DOHH2 (cell line): Measurements from ENCODE around the gene TIMELESS.

Experiments
- H3F3A ChIP-seq: fragments of 200-600 bp; sonication (generic), shearing (Covaris generic); 2 replicates; pipeline ENCODE4 v1.6.0; 2016; ENCODE audit warnings: antibody characterized with exemption, mild to moderate bottlenecking; ENCODE audit not compliant: control insufficient read depth, insufficient read depth
- H3K27ac ChIP-seq: fragments of 200-600 bp; sonication (generic); 2 replicates; pipeline ENCODE4 v1.5.1; 2014; ENCODE audit warnings: low read depth, mild to moderate bottlenecking, low read length, moderate library complexity
- H3K27me3 ChIP-seq: fragments of 200-600 bp; sonication (generic); 2 replicates; pipeline ENCODE4 v1.6.1; 2014; ENCODE audit warnings: mild to moderate bottlenecking, low read length, mixed read lengths; ENCODE audit not compliant: control insufficient read depth
- H3K36me3 ChIP-seq: fragments of 200-600 bp; sonication (generic); 2 replicates; pipeline ENCODE4 v1.6.1; 2014; ENCODE audit warnings: mild to moderate bottlenecking, low read length, moderate library complexity, mixed read lengths; ENCODE audit not compliant: control insufficient read depth
- H3K4me1 ChIP-seq: fragments of 200-600 bp; sonication (generic); 2 replicates; pipeline ENCODE4 v1.6.1; 2014; ENCODE audit warnings: mild to moderate bottlenecking, low read length, mixed read lengths; ENCODE audit not compliant: control insufficient read depth
- H3K4me2 ChIP-seq: fragments of 200-600 bp; sonication (generic); 2 replicates; pipeline ENCODE4 v1.6.0; 2014; ENCODE audit warnings: mild to moderate bottlenecking, low read length, moderate library complexity
- H3K4me3 ChIP-seq: fragments of 200-600 bp; sonication (generic); 2 replicates; pipeline ENCODE4 v1.5.1; 2014; ENCODE audit warnings: mild to moderate bottlenecking, low read length, mixed read lengths
- H3K79me2 ChIP-seq: fragments of 200-600 bp; sonication (generic); 2 replicates; pipeline ENCODE4 v1.6.1; 2014; ENCODE audit warnings: mild to moderate bottlenecking, low read length, mixed read lengths; ENCODE audit not compliant: control insufficient read depth
- H3K9me2 ChIP-seq: fragments of 200-600 bp; sonication (generic); replicated peaks from 2 replicates; pipeline ENCODE4 v1.6.1; 2014; ENCODE audit warnings: mild to moderate bottlenecking, low read length, mixed read lengths; ENCODE audit not compliant: control insufficient read depth
- H3K9me3 ChIP-seq: fragments of 200-600 bp; sonication (generic); 2 replicates; pipeline ENCODE4 v1.6.1; 2014; ENCODE audit warnings: antibody characterized with exemption, low read length, mixed read lengths; ENCODE audit not compliant: control insufficient read depth, insufficient read depth
- H4K20me1 ChIP-seq: fragments of 200-600 bp; sonication (generic); 2 replicates; pipeline ENCODE4 v1.6.0; 2014; ENCODE audit warnings: low read depth, mild to moderate bottlenecking, antibody characterized with exemption, low read length, moderate library complexity; ENCODE audit not compliant: control insufficient read depth, insufficient read depth
- EZH2phosphoT487 ChIP-seq: fragments of 200-600 bp; sonication (generic); IDR thresholded peaks from 2 replicates; pipeline ENCODE4 v1.6.1; 2017; ENCODE audit warnings: borderline replicate concordance, mild to moderate bottlenecking, antibody characterized with exemption, low read length, moderate library complexity, mixed read lengths
- TF ChIP-seq, protein P1 (sequence below): fragments of 200-600 bp; sonication (generic); IDR thresholded peaks from one replicate; pipeline ENCODE4 v1.5.1; 2014; ENCODE audit warnings: antibody characterized with exemption, mild to moderate bottlenecking, low read depth, low read length; ENCODE audit not compliant: poor library complexity, severe bottlenecking

The TIMELESS gene

GRCh38 chr12:56490360-56490759 is 41.1 kb upstream of the TIMELESS start:
- Histone ChIP-seq H3K27ac (no peak overlapping the region), H3K9me2 (no peaks in the 10 kb centered on the region), H3F3A (no peaks in the 10 kb centered on the region), H3K36me3 (no peaks in the 10 kb centered on the region), H3K9me3 (no peaks in the 10 kb centered on the region), H3K27me3 (peaks cover 36% of the 10 kb centered on the region), H3K4me3 (no peak overlapping the region), H3K79me2 (no peaks in the 10 kb centered on the region), H3K4me2 (no peak overlapping the region), H4K20me1 (no peaks in the 10 kb centered on the region), H3K4me1 (no peaks in the 10 kb centered on the region)
- TF ChIP-seq EZH2phosphoT487, result no peak
- TF ChIP-seq, protein P1, sequence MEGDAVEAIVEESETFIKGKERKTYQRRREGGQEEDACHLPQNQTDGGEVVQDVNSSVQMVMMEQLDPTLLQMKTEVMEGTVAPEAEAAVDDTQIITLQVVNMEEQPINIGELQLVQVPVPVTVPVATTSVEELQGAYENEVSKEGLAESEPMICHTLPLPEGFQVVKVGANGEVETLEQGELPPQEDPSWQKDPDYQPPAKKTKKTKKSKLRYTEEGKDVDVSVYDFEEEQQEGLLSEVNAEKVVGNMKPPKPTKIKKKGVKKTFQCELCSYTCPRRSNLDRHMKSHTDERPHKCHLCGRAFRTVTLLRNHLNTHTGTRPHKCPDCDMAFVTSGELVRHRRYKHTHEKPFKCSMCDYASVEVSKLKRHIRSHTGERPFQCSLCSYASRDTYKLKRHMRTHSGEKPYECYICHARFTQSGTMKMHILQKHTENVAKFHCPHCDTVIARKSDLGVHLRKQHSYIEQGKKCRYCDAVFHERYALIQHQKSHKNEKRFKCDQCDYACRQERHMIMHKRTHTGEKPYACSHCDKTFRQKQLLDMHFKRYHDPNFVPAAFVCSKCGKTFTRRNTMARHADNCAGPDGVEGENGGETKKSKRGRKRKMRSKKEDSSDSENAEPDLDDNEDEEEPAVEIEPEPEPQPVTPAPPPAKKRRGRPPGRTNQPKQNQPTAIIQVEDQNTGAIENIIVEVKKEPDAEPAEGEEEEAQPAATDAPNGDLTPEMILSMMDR, result no peak

- H3K27ac ChIP-seq, result no peak within 1 kb of the TSS
- H3F3A ChIP-seq, result no peaks in the 10 kb centered on the region
- H3K4me2 ChIP-seq, result no peak within 1 kb of the TSS
- no peaks in the 10 kb centered on the region for H4K20me1 ChIP-seq
- peaks cover 39% of the 10 kb centered on the region for H3K27me3 ChIP-seq
- no peaks in the 10 kb centered on the region for H3K4me1 ChIP-seq
- H3K9me2 ChIP-seq, result no peaks in the 10 kb centered on the region
- TF ChIP-seq EZH2phosphoT487, result no peak
- TF ChIP-seq, protein P1, result no peak
- no peaks in the 10 kb centered on the region for H3K79me2 ChIP-seq
- H3K4me3 ChIP-seq, result no peak within 1 kb of the TSS
- no peaks in the 10 kb centered on the region for H3K9me3 ChIP-seq
- H3K36me3 ChIP-seq, result no peaks in the 10 kb centered on the region
These were observed 39.1 kb upstream of the TIMELESS start, which contains the start of gene GLS2 for GRCh38 chr12:56488041-56488955. GLS2 (minus strand) TSS chr12:56488161; CDS start chr12:56488118, 43 bp downstream.

- Histone ChIP-seq H3K4me2 (no peak overlapping the region), H3K9me3 (no peaks in the 10 kb centered on the region), H3K27me3 (peaks cover 39% of the 10 kb centered on the region), H3K36me3 (no peaks in the 10 kb centered on the region), H3K27ac (no peak overlapping the region), H3F3A (no peaks in the 10 kb centered on the region), H3K4me1 (no peaks in the 10 kb centered on the region), H4K20me1 (no peaks in the 10 kb centered on the region), H3K4me3 (no peak overlapping the region), H3K9me2 (no peaks in the 10 kb centered on the region), H3K79me2 (no peaks in the 10 kb centered on the region)
- no peak for TF ChIP-seq EZH2phosphoT487
- TF ChIP-seq, protein P1, result no peak
These were observed 38.3 kb upstream of the TIMELESS start for GRCh38 chr12:56487448-56488040.
